ENCODE measurements around the gene PTCH1.

Gene PTCH1

DNA sequence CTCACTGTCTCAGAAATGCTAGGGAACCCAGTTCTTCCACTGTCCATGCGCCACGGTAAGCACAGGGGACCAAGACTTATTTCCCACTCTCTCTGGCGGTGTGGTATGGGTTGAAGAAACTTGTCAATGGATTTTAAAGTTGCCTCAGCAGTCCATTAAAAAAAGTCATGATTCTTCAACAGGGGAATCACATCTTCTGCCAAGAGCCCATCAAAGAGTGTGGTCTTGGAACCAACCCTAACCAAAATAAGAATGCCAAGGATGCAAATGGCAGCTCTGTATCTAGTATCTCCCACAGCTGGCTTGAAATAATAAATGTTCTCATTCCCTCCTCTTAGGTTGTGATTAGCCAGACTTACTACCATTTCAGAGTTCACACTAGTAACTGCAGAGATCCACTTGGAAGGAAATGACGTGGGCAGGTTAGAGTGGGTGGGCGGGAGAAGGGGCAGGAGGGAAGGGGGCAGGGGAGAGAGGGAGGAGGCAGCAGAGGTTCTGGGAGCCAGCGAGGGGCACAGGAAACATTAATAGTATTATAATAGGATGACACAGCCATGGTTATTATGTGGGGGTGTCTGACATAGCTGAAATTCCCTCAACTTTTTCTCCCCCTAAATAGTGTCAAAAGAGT is 17.6 kb downstream of the PTCH1 start:
- DNase-seq (ENCODE audit: low read depth in 2 of 2, low spot score in 1 of 2): no peak

GRCh38 chr9:95498641-95499040 is 18.1 kb downstream of the PTCH1 start:
- DNase-seq (ENCODE audit: low read depth in 2 of 2, low spot score in 1 of 2): no peak

DNA sequence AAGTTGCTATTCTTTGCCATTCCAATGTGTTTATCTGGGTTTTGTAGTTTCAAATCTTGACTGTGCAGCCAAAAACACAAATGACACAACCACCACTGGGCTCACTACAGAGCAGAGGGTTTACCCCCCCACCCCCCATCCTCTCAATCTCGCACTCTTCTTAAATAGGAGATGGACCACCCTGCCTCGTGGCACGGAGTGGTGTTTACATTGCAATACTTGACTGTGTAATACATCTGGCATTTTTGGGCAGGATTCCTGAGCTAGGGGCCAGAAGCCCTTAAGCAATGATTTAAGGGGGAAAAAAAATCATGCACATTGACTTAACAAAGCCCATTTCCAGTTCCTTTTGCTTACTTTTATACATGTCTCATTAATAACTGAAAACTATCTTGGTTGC is 19.0 kb downstream of the PTCH1 start:
- DNase-seq (ENCODE audit: low read depth in 2 of 2, low spot score in 1 of 2): no peak

GRCh38 chr9:95496687-95497086 is 20.1 kb downstream of the PTCH1 start:
- no peak for DNase-seq (ENCODE audit: low read depth in 2 of 2, low spot score in 1 of 2)

GRCh38 chr9:95495961-95496360 is 20.8 kb downstream of the PTCH1 start:
- no peak for DNase-seq (ENCODE audit: low read depth in 2 of 2, low spot score in 1 of 2)

DNA sequence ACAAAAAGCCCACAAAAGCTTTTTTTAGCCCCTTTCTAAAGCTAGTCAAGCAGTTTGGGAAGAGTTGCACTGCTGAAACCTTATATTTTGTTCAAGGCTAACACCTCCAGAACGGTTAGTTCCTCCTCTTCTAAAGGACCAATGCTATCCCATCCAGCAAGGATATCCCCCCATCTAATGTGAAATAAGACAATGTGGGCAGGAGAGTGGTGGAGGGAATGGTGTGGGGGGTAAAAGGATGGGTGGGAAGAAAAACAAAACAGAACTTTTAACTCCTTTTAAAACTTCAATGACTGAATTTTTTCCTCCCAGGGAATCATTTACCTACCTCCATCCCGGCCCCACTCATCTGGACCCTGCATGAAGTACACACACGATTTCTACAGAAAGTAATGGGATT is 21.2 kb downstream of the PTCH1 start:
- no peak for DNase-seq (ENCODE audit: low read depth in 2 of 2, low spot score in 1 of 2)

DNA sequence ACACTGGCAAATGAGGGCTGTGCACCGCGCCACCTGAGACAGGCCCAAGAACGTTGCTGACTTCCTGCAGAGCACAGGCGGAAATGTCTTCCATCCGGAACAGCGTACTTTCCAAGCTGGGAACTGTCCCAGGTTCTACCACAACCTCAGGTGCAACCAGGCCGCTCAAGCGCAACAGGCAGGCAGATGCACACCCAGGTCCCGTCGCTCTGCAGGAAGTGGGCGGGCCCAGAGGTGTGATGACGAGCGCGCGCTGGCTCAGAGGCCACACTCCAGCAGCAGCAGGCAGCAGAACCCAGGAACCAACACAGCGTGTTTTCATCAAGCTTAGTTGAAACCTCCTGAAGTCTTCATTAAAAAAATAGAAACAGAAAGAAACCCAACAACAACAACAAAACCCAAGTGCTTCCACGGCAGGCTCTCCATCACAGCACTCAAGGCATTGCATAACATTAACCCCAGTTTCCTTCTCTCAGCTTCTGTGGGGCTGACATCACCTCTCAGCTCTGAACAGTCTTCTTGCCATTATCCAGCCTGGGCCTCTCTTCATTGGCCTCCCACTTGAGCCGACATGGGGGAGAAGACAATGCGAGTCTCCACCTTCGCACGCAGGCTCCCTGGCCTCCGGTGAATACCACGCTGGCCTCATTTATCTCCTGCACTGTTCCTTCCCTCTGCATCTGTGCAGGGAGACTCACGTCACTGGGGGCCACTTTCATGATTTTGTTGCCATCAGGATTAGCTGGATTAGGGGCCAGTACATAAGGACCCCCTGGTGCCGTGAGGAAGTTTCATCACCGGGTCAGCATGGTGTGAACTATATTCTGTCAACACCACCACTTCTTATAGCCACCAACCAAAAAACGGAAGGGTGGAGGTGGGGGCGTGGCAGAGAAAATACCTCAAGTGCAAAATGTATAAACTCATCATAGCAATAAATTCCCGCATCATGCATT is 22.1 kb downstream of the PTCH1 start:
- DNase-seq (ENCODE audit: low read depth in 2 of 2, low spot score in 1 of 2): peak; percentile 54 to 69

- DNase-seq (ENCODE audit: low read depth in 2 of 2, low spot score in 1 of 2): no peak
Observed at GRCh38 chr9:95494022-95494415, 22.8 kb downstream of the PTCH1 start.

- DNase-seq (ENCODE audit: low read depth in 2 of 2, low spot score in 1 of 2): no peak
Observed at GRCh38 chr9:95493402-95493801, 23.4 kb downstream of the PTCH1 start.

DNA sequence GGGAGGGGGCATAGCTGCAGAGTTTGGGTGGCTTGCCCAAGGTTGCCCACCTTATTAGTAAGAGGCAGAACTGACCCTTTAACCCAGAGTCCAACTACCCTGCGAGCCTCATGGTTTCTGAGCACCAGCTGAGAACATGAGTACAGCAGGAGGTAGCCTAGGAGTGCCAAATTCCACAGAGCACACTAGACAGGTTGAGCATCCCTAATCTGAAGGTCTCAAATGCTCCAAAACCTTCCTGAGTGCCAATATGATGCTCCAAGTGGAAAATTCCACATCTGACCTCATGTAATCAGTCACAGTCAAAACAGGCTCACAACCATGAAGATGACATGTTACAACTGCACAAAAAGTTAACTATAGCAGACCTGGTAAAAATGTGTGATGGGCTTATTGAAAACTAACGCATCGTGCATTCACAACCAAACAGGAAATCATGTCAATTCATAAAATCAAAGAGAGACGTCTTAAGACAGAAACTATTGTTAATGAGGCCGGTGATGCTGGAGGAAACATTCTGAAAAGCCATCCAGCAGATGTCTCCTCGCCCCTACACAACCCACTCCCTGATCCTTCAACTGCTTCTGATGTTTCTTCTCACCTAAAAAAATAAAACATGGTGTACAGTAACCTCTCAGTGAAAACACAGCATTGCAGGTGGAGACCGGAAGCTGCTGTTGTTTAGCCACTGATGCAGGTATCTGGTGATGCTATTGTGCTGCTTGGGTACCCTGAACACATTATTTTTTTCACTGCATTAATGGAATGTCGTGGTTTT is 25.0 kb downstream of the PTCH1 start:
- DNase-seq (ENCODE audit: low read depth in 2 of 2, low spot score in 1 of 2): no peak

- no peak for DNase-seq (ENCODE audit: low read depth in 2 of 2, low spot score in 1 of 2)
Observed at GRCh38 chr9:95488954-95489353, 27.8 kb downstream of the PTCH1 start.

DNA sequence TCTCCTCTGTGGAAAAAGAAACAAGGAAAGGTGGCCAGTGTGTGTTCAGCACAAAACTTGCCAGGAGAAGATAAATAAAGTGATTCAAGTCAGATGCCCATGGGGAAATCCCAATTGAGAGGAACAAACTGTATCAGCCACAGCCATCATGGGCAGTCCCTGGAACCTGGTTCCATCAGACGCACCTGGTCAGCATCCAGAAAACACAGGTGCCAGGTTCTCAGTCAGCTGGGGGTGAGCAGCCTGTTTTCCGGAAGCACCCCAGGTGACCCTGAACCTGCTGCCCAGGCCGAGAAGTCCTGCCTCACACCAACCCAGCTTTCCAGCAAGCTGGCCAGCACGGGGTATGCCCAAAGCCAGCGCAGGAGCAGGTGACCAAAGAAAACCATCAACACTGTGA is 30.5 kb downstream of the PTCH1 start:
- no peak for DNase-seq (ENCODE audit: low read depth in 2 of 2, low spot score in 1 of 2)

DNA sequence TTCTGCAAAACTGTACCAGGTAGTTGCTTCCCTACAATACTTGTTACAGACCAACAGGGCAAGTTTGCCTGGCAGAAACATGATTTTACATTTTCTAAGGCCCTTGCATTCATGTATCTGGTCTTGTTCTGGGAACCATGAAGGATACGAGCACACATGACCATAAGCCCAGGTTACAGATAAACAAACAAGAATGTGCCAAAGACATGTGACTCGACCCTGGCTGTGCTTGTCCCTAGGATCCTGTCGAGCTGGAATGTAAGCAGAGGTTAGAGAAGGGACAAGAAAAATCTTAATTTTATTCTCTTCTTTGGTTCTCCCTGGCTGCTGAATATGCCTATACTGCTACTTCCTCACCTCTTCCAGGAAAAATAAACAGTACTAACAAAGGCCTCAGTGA is 32.5 kb downstream of the PTCH1 start:
- no peak for DNase-seq (ENCODE audit: low read depth in 2 of 2, low spot score in 1 of 2)

DNA sequence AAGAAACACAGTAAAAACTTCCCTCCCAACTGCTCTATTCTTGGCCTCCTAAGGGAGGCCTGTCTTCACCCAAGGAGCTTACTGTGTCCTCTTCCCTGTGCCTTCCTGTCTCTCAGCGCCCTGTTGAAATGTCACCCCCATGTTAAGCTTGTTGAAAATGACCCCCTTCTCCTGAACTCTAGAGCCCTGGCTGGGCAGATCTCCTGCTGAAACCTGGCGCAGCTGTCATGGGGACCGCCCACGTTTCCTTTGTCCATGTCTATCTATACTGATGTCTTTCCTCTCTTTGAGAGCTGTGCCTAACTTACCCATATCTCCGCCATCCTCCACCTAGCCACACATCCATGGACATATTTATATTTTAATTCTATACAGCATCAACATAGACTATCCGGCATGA is 33.3 kb downstream of the PTCH1 start:
- DNase-seq (ENCODE audit: low read depth in 2 of 2, low spot score in 1 of 2): no peak

GRCh38 chr9:95482621-95483020 is 34.1 kb downstream of the PTCH1 start:
- no peak for DNase-seq (ENCODE audit: low read depth in 2 of 2, low spot score in 1 of 2)

DNA sequence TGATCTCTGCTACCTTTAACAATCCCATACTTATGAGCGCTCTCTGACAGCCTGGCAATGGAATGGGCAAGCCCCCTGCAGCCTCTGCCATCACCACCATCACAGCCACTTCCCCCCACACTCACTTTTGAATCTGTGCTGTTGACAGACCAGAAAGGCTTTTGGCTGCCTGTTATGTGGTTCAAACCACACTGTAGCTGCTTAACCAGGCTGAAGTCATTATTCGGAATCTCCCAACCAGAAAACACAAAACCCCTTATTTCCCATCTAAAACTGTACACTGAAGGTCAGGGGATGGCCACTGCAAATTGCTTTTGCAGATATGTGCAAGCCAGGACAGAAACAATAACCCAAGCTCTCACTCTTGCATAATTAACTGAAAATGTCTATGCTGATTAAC is 35.8 kb downstream of the PTCH1 start:
- no peak for DNase-seq (ENCODE audit: low read depth in 2 of 2, low spot score in 1 of 2)

DNA sequence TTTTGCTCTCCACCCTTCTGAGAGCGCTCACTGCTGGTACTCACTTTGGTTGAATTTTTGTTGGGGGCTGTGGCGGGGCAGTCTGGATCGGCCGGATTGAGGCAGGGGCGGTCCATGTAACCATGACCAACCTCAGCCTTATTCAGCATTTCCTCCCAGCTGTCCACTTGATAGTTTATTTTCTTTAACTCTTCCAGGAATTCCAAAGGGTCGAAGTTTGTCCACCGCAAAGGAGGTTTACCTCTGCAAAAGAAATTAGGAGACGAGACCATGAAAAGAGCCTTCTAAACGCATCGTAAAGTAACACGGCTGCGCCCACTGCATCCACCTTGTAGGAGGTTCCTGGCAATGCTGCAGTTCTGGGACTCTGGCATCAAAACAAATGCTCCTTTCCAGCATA is 36.4 kb downstream of the PTCH1 start:
- DNase-seq (ENCODE audit: low read depth in 2 of 2, low spot score in 1 of 2): no peak

- DNase-seq (ENCODE audit: low read depth in 2 of 2, low spot score in 1 of 2): no peak
Observed at GRCh38 chr9:95479330-95479729, 37.4 kb downstream of the PTCH1 start.

GRCh38 chr9:95478335-95478734 is 38.4 kb downstream of the PTCH1 start:
- DNase-seq (ENCODE audit: low read depth in 2 of 2, low spot score in 1 of 2): no peak

- no peak for DNase-seq (ENCODE audit: low read depth in 2 of 2, low spot score in 1 of 2)
Observed at GRCh38 chr9:95477885-95478284, 38.9 kb downstream of the PTCH1 start.

DNA sequence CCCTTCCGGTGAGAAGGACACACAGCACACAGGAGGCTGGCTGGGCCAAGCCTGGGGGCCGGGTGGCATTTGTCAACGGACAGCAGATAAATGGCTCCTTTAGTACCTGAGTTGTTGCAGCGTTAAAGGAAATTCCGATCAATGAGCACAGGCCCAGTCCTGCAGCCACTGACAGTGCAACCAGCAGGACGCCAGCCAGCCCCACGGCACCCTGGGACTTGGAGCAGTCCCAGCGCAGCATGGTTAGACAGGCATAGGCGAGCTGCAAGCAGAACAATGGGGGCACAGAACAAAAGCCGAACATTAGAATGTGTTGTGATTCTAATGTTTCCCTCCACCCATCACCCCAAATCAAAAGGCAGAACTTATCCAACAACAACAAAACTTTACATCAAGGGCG is 39.3 kb downstream of the PTCH1 start:
- DNase-seq (ENCODE audit: low read depth in 2 of 2, low spot score in 1 of 2): no peak

GRCh38 chr9:95468791-95469190 is 48.0 kb downstream of the PTCH1 start:
- no peak for DNase-seq (ENCODE audit: low read depth in 2 of 2, low spot score in 1 of 2)

All from stimulated activated CD8-positive, alpha-beta memory T cell treated with anti-CD3 and anti-CD28 coated beads, Interleukin-4, amount 100 ng/mL, for 4 hours (primary cell).